Nephron progenitor cell (in vitro differentiated cells): ENCODE measurements around the gene FZD10.
A peak's percentile ranks its signal among the peaks of the same experiment; 100 is the strongest.

Experiments used
- DNase-seq: peaks from one replicate; pipeline ENCODE4 v3.0.0; 2021
- H3K27ac Mint-ChIP-seq: 2 replicates; pipeline ENCODE4 v1.8.0; 2021; ENCODE audit warnings: mild to moderate bottlenecking, moderate library complexity, mixed read lengths
- H3K27me3 Mint-ChIP-seq: 2 replicates; pipeline ENCODE4 v1.8.0; 2021; ENCODE audit warnings: mild to moderate bottlenecking, low read depth, mixed read lengths; ENCODE audit not compliant: poor library complexity
- H3K36me3 Mint-ChIP-seq: 2 replicates; pipeline ENCODE4 v1.8.0; 2021; ENCODE audit warnings: low read depth, mixed read lengths
- H3K4me1 Mint-ChIP-seq: 2 replicates; pipeline ENCODE4 v1.8.0; 2021; ENCODE audit warnings: mixed read lengths
- H3K4me3 Mint-ChIP-seq: 2 replicates; pipeline ENCODE4 v1.8.0; 2021; ENCODE audit warnings: mild to moderate bottlenecking, moderate library complexity, mixed read lengths
- H3K9me3 Mint-ChIP-seq: 2 replicates; pipeline ENCODE4 v1.8.0; 2021; ENCODE audit warnings: mild to moderate bottlenecking, moderate library complexity, mixed read lengths
- CTCF ChIP-seq: fragments of 200-600 bp; sonication (generic); IDR thresholded peaks from 2 replicates; pipeline ENCODE4 v1.5.0; 2021; ENCODE audit warnings: antibody characterized with exemption

FZD10 gene

DNA sequence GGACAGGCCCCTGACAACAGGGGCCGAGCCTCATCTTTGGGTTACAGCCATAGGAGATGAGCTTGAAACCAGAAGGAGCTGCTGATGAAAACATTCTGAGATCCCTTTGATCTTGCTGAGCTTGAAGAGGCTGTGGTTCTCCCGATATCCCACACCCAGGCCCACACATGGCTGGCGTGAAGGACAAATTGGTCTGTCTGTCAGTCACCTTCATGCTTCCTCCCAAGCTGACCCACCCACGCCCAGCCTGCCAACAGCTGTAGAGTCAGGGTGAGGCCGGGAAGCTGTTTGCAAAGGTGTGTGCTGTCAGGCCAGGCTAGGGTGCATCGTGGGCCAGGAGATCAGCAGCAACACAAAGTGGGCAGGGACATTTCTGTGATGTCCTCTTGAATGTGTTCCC lies 43.2 kb downstream of the FZD10 start:
- Mint-ChIP-seq H3K9me3 (peaks cover 58% of the 10 kb centered on the region), H3K4me1 (peaks cover 27% of the 10 kb centered on the region), H3K4me3 (no peak overlapping the region), H3K27me3 (peaks cover 11% of the 10 kb centered on the region), H3K27ac (peak overlapping the region; percentile 19), H3K36me3 (peaks cover 32% of the 10 kb centered on the region)
- TF ChIP-seq CTCF: no peak
- no peak for DNase-seq

DNA sequence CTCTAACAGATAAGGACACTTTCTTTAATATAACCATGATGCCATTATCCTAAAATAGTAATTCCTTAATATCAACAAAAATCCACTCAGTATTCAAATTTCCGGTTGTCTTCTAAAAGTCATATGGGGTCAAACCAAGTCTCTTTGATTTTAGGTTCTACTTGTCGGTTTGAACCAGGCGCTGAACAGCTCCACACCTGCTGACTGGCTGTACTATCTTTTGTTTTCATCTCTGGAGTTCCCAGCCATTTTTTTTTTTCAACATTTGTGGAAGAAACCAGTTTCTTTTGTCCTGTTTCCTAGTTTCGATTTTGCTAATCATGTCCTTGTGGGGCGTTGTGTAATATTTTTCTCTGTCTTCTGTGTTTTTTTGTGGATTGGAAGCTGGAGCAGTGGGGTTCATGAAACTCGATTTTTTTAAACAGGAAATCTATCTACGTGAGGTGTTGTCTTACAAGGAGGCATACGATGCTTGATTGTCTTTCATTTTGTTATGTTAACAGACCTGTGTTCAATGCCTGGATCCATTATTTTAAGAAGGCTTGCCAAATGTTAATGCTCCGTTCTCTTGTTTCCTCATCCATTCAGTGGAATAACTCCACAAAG lies 50.2 kb downstream of the FZD10 start:
- Mint-ChIP-seq H3K27ac (no peak overlapping the region), H3K27me3 (peaks cover 6% of the 10 kb centered on the region), H3K9me3 (peaks cover 14% of the 10 kb centered on the region), H3K4me3 (no peak overlapping the region), H3K4me1 (peaks cover 18% of the 10 kb centered on the region), H3K36me3 (peaks cover 11% of the 10 kb centered on the region)
- TF ChIP-seq CTCF: no peak
- DNase-seq: no peak

DNA sequence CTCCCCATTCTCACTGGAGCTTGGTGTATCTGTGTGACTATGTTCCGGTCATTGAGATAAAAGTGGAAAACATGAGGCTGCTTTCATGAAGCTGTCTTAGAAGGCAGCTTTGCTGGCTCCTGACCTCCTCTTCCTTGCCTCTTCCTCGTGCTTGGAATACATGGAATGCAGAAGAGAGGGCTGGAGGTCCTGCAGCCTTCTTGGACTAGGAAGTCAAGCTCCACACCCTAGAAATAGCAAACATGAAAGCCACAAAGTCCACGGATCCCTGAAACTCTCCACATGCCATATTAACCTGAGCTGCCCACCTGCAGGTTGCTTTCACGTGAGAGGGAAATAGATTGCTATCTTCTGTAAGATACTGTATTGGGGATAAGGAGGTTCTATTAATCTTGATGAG lies 51.0 kb downstream of the FZD10 start:
- peaks cover 18% of the 10 kb centered on the region for H3K4me1 Mint-ChIP-seq
- peaks cover 6% of the 10 kb centered on the region for H3K27me3 Mint-ChIP-seq
- no peak overlapping the region for H3K4me3 Mint-ChIP-seq
- H3K27ac Mint-ChIP-seq: no peak overlapping the region
- no peak for TF ChIP-seq CTCF
- peaks cover 6% of the 10 kb centered on the region for H3K9me3 Mint-ChIP-seq
- peaks cover 4% of the 10 kb centered on the region for H3K36me3 Mint-ChIP-seq
- DNase-seq: no peak

DNA sequence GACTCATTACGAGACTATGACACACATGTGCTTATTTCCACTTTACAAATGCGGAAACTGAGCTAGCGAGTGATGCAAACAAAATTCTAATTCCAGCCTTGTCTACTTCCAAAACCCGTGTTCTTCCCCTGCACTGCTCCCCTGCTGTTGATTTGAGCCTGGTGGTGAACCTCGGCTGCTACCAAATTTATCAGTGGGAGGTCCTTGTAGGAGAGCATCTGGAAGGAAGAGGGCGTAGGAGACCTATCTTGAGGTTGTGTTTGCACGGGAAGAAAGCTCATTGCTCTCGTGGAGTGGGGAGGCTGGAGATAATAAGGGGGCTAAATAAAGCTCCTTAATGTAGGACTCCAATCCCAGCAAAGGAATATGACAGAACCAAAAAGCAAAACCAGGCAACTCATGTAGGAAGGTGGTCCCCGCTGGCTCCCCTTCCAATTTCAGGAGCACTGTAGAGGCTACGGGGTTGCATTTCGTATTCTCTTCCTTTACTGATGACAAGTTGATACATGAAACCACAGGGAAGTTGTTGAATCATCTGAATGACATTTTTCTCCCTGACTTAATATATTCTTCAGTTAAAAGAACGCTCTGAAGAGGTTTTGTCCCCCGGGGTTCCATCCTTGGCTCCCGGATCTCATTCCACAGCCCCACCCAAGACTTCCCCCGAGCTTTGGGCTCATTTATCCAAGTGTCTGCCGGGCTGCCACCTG lies 52.6 kb downstream of the FZD10 start:
- H3K27me3 Mint-ChIP-seq: peaks cover 13% of the 10 kb centered on the region
- H3K27ac Mint-ChIP-seq: no peak overlapping the region
- peaks cover 31% of the 10 kb centered on the region for H3K4me1 Mint-ChIP-seq
- TF ChIP-seq CTCF: no peak
- no peak for DNase-seq
- H3K36me3 Mint-ChIP-seq: no peaks in the 10 kb centered on the region
- H3K9me3 Mint-ChIP-seq: no peaks in the 10 kb centered on the region
- no peak overlapping the region for H3K4me3 Mint-ChIP-seq
